ENCODE results near the gene PNMA1.
A peak's percentile ranks its signal among the peaks of the same experiment; 100 is the strongest.

Gene PNMA1

DNA sequence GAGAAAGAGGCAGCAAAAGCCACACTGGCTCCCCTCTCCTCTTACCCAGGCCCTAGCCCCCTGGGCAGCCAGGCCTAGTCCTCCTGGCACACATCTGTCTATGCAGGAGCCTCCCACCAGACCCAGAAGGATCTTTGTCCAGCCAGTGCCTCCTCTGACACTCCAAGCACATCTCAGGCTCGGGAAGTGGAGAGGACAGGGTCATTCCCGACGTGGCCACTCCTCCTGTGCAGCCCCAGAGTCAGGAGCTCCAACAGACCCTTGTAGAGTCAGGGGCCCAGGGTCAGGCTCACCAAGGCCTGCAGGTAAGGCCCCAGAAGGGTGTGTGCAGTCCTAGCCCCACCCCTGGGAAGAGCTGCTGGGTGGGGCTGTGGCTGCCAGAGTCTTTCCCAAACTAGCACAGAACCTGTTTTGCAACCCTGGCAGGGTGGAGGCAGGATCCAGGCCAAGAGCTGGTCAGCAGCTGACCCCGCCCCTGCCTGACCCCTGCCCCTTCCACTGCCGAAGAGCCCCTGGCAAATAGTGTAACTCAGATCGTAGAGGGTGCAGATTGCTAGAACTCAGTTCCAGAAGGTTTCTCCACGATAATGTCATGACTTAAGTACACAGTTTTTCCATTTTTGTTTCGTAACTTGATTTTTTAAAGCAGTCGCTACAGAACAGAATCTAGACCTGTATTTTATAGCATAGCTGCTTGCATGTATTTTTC is 26.6 kb upstream of the PNMA1 start:
- peak; percentile 86 to 92 for DNase-seq
- Histone ChIP-seq H3K4me3 (peak overlapping the region; percentile 17 to 39), H3K4me1 (peaks cover 30 to 75% (median 72%) of the 10 kb centered on the region in 4 donors), H3K9me3 (no peaks in the 10 kb centered on the region), H3K36me3 (peaks cover 24 to 42% (median 31%) of the 10 kb centered on the region in 3 donors), H3K27ac (peak overlapping the region; percentile 86 to 96), H3K27me3 (no peaks in the 10 kb centered on the region)
- TF ChIP-seq, protein P1, sequence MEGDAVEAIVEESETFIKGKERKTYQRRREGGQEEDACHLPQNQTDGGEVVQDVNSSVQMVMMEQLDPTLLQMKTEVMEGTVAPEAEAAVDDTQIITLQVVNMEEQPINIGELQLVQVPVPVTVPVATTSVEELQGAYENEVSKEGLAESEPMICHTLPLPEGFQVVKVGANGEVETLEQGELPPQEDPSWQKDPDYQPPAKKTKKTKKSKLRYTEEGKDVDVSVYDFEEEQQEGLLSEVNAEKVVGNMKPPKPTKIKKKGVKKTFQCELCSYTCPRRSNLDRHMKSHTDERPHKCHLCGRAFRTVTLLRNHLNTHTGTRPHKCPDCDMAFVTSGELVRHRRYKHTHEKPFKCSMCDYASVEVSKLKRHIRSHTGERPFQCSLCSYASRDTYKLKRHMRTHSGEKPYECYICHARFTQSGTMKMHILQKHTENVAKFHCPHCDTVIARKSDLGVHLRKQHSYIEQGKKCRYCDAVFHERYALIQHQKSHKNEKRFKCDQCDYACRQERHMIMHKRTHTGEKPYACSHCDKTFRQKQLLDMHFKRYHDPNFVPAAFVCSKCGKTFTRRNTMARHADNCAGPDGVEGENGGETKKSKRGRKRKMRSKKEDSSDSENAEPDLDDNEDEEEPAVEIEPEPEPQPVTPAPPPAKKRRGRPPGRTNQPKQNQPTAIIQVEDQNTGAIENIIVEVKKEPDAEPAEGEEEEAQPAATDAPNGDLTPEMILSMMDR (IDR thresholded peaks at IDR 0.05) = no peak
- intact Hi-C loops (cut with DNase I; ENCODE audit: low total_unique reads) = no loop called here

- TF ChIP-seq, protein P1 (IDR thresholded peaks at IDR 0.05) = no peak
- intact Hi-C loops (cut with DNase I; ENCODE audit: low total_unique reads) = no loop called here
- H3K36me3 ChIP-seq = peaks cover 31 to 49% (median 38%) of the 10 kb centered on the region in 3 donors
- H3K4me1 ChIP-seq = peaks cover 24 to 68% (median 65%) of the 10 kb centered on the region in 4 donors
- peak overlapping the region; percentile 86 to 96 for H3K27ac ChIP-seq
- no peaks in the 10 kb centered on the region for H3K9me3 ChIP-seq
- peak overlapping the region; percentile 17 to 39 for H3K4me3 ChIP-seq
- H3K27me3 ChIP-seq = no peaks in the 10 kb centered on the region
- no peak for DNase-seq
Observed at GRCh38 chr14:73739899-73740617, 25.9 kb upstream of the PNMA1 start.

DNA sequence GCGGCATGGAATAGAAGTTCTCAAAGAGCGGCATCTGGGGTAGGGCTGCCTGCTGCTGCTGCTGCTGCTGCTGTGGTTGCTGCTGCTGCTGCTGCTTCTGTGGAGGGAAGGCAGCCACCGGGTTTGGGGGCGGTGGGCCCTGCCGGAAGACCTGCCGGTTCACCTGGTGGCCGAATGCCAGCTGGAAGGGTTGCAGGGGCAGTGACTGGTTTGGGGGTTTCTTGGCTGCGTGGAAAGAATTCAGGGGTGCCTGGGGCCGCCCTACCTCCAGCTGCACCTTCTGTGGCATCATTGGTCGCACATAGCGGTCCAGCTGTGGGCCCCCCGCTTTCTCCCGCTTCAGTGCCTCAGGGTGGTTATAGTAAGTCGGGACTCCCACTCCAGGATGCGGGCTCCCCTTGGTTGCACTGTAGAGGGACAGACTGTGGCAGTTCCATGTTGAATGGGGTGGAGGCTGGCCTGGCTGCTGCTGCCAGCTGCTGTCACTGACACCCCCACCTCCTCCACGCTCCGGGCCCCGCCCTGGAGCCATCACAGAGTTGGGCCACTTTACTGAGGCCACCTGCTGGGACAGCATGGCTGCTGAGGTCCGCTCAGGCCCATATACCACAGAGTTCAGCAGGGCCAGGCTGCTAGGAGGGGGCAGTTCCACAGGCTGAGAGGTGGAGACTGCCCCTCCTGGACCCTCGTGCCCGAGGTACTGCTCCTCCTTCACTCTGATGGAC is 25.2 kb upstream of the PNMA1 start:
- Histone ChIP-seq H3K27me3 (no peaks in the 10 kb centered on the region), H3K36me3 (peaks cover 31 to 57% (median 46%) of the 10 kb centered on the region in 3 donors), H3K4me3 (no peak overlapping the region), H3K9me3 (no peaks in the 10 kb centered on the region), H3K27ac (peak overlapping the region; percentile 86 to 96), H3K4me1 (peaks cover 21 to 60% (median 57%) of the 10 kb centered on the region in 4 donors)
- intact Hi-C loops (cut with DNase I; ENCODE audit: low total_unique reads) = no loop called here
- TF ChIP-seq, protein P1 (IDR thresholded peaks at IDR 0.05) = no peak
- no peak for DNase-seq

- H3K4me1 ChIP-seq = peaks cover 16 to 54% (median 50%) of the 10 kb centered on the region in 4 donors
Observed at GRCh38 chr14:73738518-73739173, 24.5 kb upstream of the PNMA1 start.

More at GRCh38 chr14:73738518-73739173, 24.5 kb upstream of the PNMA1 start:
- Histone ChIP-seq H3K36me3 (peaks cover 31 to 60% (median 49%) of the 10 kb centered on the region in 3 donors), H3K9me3 (no peaks in the 10 kb centered on the region), H3K4me3 (no peak overlapping the region), H3K27me3 (no peaks in the 10 kb centered on the region), H3K27ac (peak overlapping the region; percentile 86 to 96)
- intact Hi-C loops (cut with DNase I; ENCODE audit: low total_unique reads) = no loop called here
- DNase-seq = no peak
- TF ChIP-seq, protein P1 (IDR thresholded peaks at IDR 0.05) = no peak

Measured in tibial artery (tissue), 4 donors.